ENCODE measurements around the gene CELA1.

- TF ChIP-seq CTCF (IDR thresholded peaks at IDR 0.05): no peak
- TF ChIP-seq EP300 (IDR thresholded peaks at IDR 0.05): no peak
- peak in 1 of 3 donors; percentile 73 for TF ChIP-seq POLR2AphosphoS5 (IDR thresholded peaks at IDR 0.05)
Observed at GRCh38 chr12:51371295-51371953, 24.9 kb upstream of the CELA1 start.
